BE2C (cell line): ENCODE data around the gene MEGF11.
A peak's percentile ranks its signal among the peaks of the same experiment; 100 is the strongest.

Source experiments
- DNase-seq: peaks from one replicate; pipeline ENCODE4 v3.0.0-alpha.2; 2020
- H3K27me3 ChIP-seq: fragments of 250-450 bp; sonication (Bioruptor Pico); 2 replicates; pipeline ENCODE4 v1.5.1; 2020; ENCODE audit warnings: mild to moderate bottlenecking
- H3K36me3 ChIP-seq: fragments of 250-450 bp; sonication (Bioruptor Pico); 2 replicates; pipeline ENCODE4 v1.5.1; 2020; ENCODE audit warnings: mild to moderate bottlenecking
- H3K4me1 ChIP-seq: fragments of 250-450 bp; sonication (Bioruptor Pico); 2 replicates; pipeline ENCODE4 v1.5.1; 2020
- H3K4me3 ChIP-seq: 2 replicates; pipeline ENCODE4 v1.5.1; 2011; ENCODE audit warnings: low read depth, low read length
- H3K9me3 ChIP-seq: fragments of 250-450 bp; sonication (Bioruptor Pico); 2 replicates; pipeline ENCODE4 v1.5.1; 2020
- CTCF ChIP-seq: IDR thresholded peaks from 2 replicates; pipeline ENCODE4 v1.5.1; 2012; ENCODE audit warnings: mild to moderate bottlenecking, low read depth, low read length

The MEGF11 gene

GRCh38 chr15:66225656-66226274 lies 27.8 kb downstream of the MEGF11 start:
- H3K36me3 ChIP-seq, result no peaks in the 10 kb centered on the region
- H3K4me3 ChIP-seq, result no peak overlapping the region
- no peaks in the 10 kb centered on the region for H3K27me3 ChIP-seq
- DNase-seq, result no peak
- TF ChIP-seq CTCF, result no peak
- no peaks in the 10 kb centered on the region for H3K9me3 ChIP-seq
- H3K4me1 ChIP-seq, result no peaks in the 10 kb centered on the region; the same call in 1 of the 2 replicates

GRCh38 chr15:66224946-66225345 lies 28.6 kb downstream of the MEGF11 start:
- TF ChIP-seq CTCF, result no peak
- H3K27me3 ChIP-seq, result no peaks in the 10 kb centered on the region
- no peaks in the 10 kb centered on the region for H3K36me3 ChIP-seq
- no peaks in the 10 kb centered on the region for H3K4me1 ChIP-seq
- no peaks in the 10 kb centered on the region for H3K9me3 ChIP-seq
- no peak overlapping the region for H3K4me3 ChIP-seq
- no peak for DNase-seq

GRCh38 chr15:66222273-66223198 lies 31.0 kb downstream of the MEGF11 start:
- H3K9me3 ChIP-seq, result no peaks in the 10 kb centered on the region
- H3K36me3 ChIP-seq, result no peaks in the 10 kb centered on the region
- H3K4me3 ChIP-seq, result no peak overlapping the region
- no peak for DNase-seq
- H3K4me1 ChIP-seq, result no peaks in the 10 kb centered on the region
- TF ChIP-seq CTCF, result no peak
- no peaks in the 10 kb centered on the region for H3K27me3 ChIP-seq

- Histone ChIP-seq H3K4me1 (no peaks in the 10 kb centered on the region), H3K4me3 (no peak overlapping the region), H3K9me3 (no peaks in the 10 kb centered on the region), H3K27me3 (no peaks in the 10 kb centered on the region), H3K36me3 (no peaks in the 10 kb centered on the region)
- no peak for TF ChIP-seq CTCF
- no peak for DNase-seq
These were observed 32.4 kb downstream of the MEGF11 start for GRCh38 chr15:66221126-66221525.

GRCh38 chr15:66220601-66221000 lies 32.9 kb downstream of the MEGF11 start:
- Histone ChIP-seq H3K4me3 (no peak overlapping the region), H3K27me3 (no peaks in the 10 kb centered on the region), H3K4me1 (no peaks in the 10 kb centered on the region), H3K9me3 (no peaks in the 10 kb centered on the region), H3K36me3 (no peaks in the 10 kb centered on the region)
- no peak for DNase-seq
- 0 out of 2 replicates have a peak, but pooled peaks have one; percentile 2 for TF ChIP-seq CTCF

GRCh38 chr15:66219339-66219738 lies 34.2 kb downstream of the MEGF11 start:
- Histone ChIP-seq H3K9me3 (no peaks in the 10 kb centered on the region), H3K27me3 (no peaks in the 10 kb centered on the region), H3K4me1 (no peaks in the 10 kb centered on the region), H3K36me3 (no peaks in the 10 kb centered on the region), H3K4me3 (no peak overlapping the region)
- no peak for TF ChIP-seq CTCF
- DNase-seq, result no peak
